IMR-90 (cell line): ENCODE measurements around the gene CHTF8. TPM values are rescaled to one million over a fixed set of nuclear protein-coding genes. Genes with fewer than 3 reads are reported as not detected.
A peak's percentile ranks its signal among the peaks of the same experiment; 100 is the strongest.
"Not testable (repeated sequence)": the region's sequence is repeated elsewhere in the genome, so short reads cannot be mapped to it uniquely, and the experiment has no call there.

Experiments used
- ATAC-seq: fragments of 200-7000 bp; cut with Tn5 transposase; 2 replicates; pipeline ENCODE4 v1.9.1; 2020; ENCODE audit warnings: low read depth, mild to moderate bottlenecking, moderate library complexity
- BruUV-seq: library from RNA; stranded (reverse); fragments of 400-500 nt; replicated peaks from 2 replicates; lab custom pipeline; 2021; lab: Mats Ljungman, UMichigan
- CTCF ChIA-PET: fragments of 300-600 bp; formaldehyde crosslinking; extraction: SDS; loops from one replicate; lab custom pipeline; 2021; ENCODE audit warnings: antibody characterized with exemption; lab: Yijun Ruan, JAX
- POLR2A ChIA-PET: fragments of 300-600 bp; sonication (Branson Sonifier 250); formaldehyde crosslinking; loops from one replicate; lab custom pipeline; 2022; ENCODE audit warnings: antibody characterized with exemption; ENCODE audit not compliant: unreplicated experiment; lab: Charles Lee
- DNase-seq: peaks from one replicate; pipeline ENCODE4 v3.0.0; 2013
- H2AFZ ChIP-seq: replicated peaks from 2 replicates; pipeline ENCODE3; 2013; ENCODE audit warnings: low read length, mild to moderate bottlenecking; ENCODE audit not compliant: poor library complexity
- H2AK5ac ChIP-seq: 2 replicates; pipeline ENCODE4 v1.6.1; 2013; ENCODE audit warnings: low read depth, low read length, inconsistent platforms
- H2AK9ac ChIP-seq: replicated peaks from 2 replicates; pipeline ENCODE3; 2013; ENCODE audit warnings: mild to moderate bottlenecking, low read depth, low read length, moderate library complexity; ENCODE audit not compliant: poor library complexity
- H2BK120ac ChIP-seq: 2 replicates; pipeline ENCODE4 v1.6.1; 2013; ENCODE audit warnings: low read depth, low read length, inconsistent platforms
- H2BK15ac ChIP-seq: 3 replicates; pipeline ENCODE4 v1.6.1; 2013; ENCODE audit warnings: low read depth, low read length, inconsistent platforms
- H2BK20ac ChIP-seq: 2 replicates; pipeline ENCODE4 v1.6.1; 2013; ENCODE audit warnings: low read depth, mild to moderate bottlenecking, inconsistent platforms, low read length, moderate library complexity
- H2BK5ac ChIP-seq: 2 replicates; pipeline ENCODE4 v1.6.1; 2013; ENCODE audit warnings: mild to moderate bottlenecking, low read depth, low read length, inconsistent platforms; ENCODE audit not compliant: poor library complexity, severe bottlenecking
- H3K14ac ChIP-seq: replicated peaks from 2 replicates; pipeline ENCODE4 v1.6.1; 2013; ENCODE audit warnings: low read depth, low read length, inconsistent platforms
- H3K18ac ChIP-seq: 2 replicates; pipeline ENCODE4 v1.6.1; 2013; ENCODE audit warnings: low read depth, low read length, control low read depth
- H3K23ac ChIP-seq: 2 replicates; pipeline ENCODE4 v1.6.1; 2013; ENCODE audit warnings: low read depth, low read length, inconsistent platforms
- H3K27ac ChIP-seq: 2 replicates; pipeline ENCODE4 v1.5.1; 2013; ENCODE audit warnings: mild to moderate bottlenecking, control low read depth, low read length; ENCODE audit not compliant: insufficient read depth
- H3K27me3 ChIP-seq: 2 replicates; pipeline ENCODE4 v1.6.1; 2013; ENCODE audit warnings: low read length; ENCODE audit not compliant: control insufficient read depth, insufficient read depth
- H3K36me3 ChIP-seq: 2 replicates; pipeline ENCODE4 v1.6.1; 2013; ENCODE audit warnings: low read length, mixed read lengths; ENCODE audit not compliant: control insufficient read depth, insufficient read depth
- H3K4ac ChIP-seq: 2 replicates; pipeline ENCODE4 v1.6.1; 2013; ENCODE audit warnings: low read depth, low read length, inconsistent platforms
- H3K4me1 ChIP-seq: 2 replicates; pipeline ENCODE4 v1.6.1; 2013; ENCODE audit warnings: low read length, mixed read lengths; ENCODE audit not compliant: control insufficient read depth, insufficient read depth
- H3K4me2 ChIP-seq: 2 replicates; pipeline ENCODE4 v1.6.1; 2013; ENCODE audit warnings: low read depth, mild to moderate bottlenecking, control low read depth, low read length, moderate library complexity
- H3K4me3 ChIP-seq: 2 replicates; pipeline ENCODE4 v1.5.1; 2013; ENCODE audit warnings: low read depth, mild to moderate bottlenecking, control low read depth, low read length, moderate library complexity; ENCODE audit not compliant: insufficient read depth
- H3K56ac ChIP-seq: 2 replicates; pipeline ENCODE4 v1.6.1; 2013; ENCODE audit warnings: low read length, inconsistent platforms; ENCODE audit not compliant: insufficient read depth; ENCODE audit errors: extremely low read depth
- H3K79me1 ChIP-seq, 2 experiments: 2 replicates each; pipeline ENCODE4 v1.6.1; 2013; ENCODE audit warnings: low read length in 2 of 2, inconsistent platforms in 1 of 2, low read depth in 1 of 2
- H3K9ac ChIP-seq: 2 replicates; pipeline ENCODE4 v1.6.1; 2013; ENCODE audit warnings: low read depth, low read length, control low read depth
- H3K9me1 ChIP-seq: 2 replicates; pipeline ENCODE4 v1.6.1; 2013; ENCODE audit warnings: low read length, inconsistent platforms; ENCODE audit not compliant: insufficient read depth
- H3K9me3 ChIP-seq: 2 replicates; pipeline ENCODE4 v1.6.1; 2013; ENCODE audit warnings: low read length; ENCODE audit not compliant: control insufficient read depth, insufficient read depth
- H4K20me1 ChIP-seq: 2 replicates; pipeline ENCODE4 v1.6.1; 2013; ENCODE audit warnings: low read length, inconsistent platforms; ENCODE audit not compliant: insufficient read depth
- H4K5ac ChIP-seq: 2 replicates; pipeline ENCODE4 v1.6.1; 2013; ENCODE audit warnings: mild to moderate bottlenecking, low read depth, low read length, control low read depth
- H4K8ac ChIP-seq, 2 experiments: 2 replicates each; pipeline ENCODE4 v1.6.1; 2013; ENCODE audit warnings: low read depth in 2 of 2, low read length in 2 of 2, control low read depth in 1 of 2, inconsistent platforms in 1 of 2
- H4K91ac ChIP-seq: 2 replicates; pipeline ENCODE4 v1.6.1; 2013; ENCODE audit warnings: low read depth, low read length, inconsistent platforms; ENCODE audit not compliant: insufficient read depth
- CTCF ChIP-seq: conservative IDR thresholded peaks from 2 replicates; pipeline ENCODE4 v1.5.1; 2012; ENCODE audit warnings: mild to moderate bottlenecking, low read depth, low read length, improper control_type of control experiment
- RAD21 ChIP-seq: IDR thresholded peaks from 2 replicates; pipeline ENCODE4 v1.6.1; 2012; ENCODE audit warnings: low read length, improper control_type of control experiment
- RFX5 ChIP-seq: IDR thresholded peaks from 2 replicates; pipeline ENCODE4 v1.8.0; 2012; ENCODE audit warnings: low read depth, mild to moderate bottlenecking, low read length, moderate library complexity
- SMC3 ChIP-seq: fragments of 150-350 bp; IDR thresholded peaks from 2 replicates; pipeline ENCODE4 v1.6.1; 2016; ENCODE audit warnings: low read depth, mild to moderate bottlenecking, antibody characterized with exemption, low read length, moderate library complexity
- WGBS, 2 experiments: methylation state at CpG; one replicate each; pipeline versions ENCODE4 v1.1.5 to v1.1.7; 2013; ENCODE audit warnings: missing lambda C conversion rate in 2 of 2; ENCODE audit not compliant: insufficient read length in 1 of 2; ENCODE audit errors: extremely low coverage in 2 of 2; 5-methylcytosine and 5-hydroxymethylcytosine counted together
- dilution Hi-C: fragments of 300-500 bp; cut with HindIII; formaldehyde crosslinking; loops from one replicate; pipeline ENCODE4 v1.14.3; 2018; ENCODE audit warnings: low sequenced_read_pairs; ENCODE audit not compliant: unreplicated experiment
- in situ Hi-C: fragments of 300-500 bp; cut with MboI; formaldehyde crosslinking; loops from 3 replicates; pipeline ENCODE4 v1.14.3; 2019; ENCODE audit warnings: low sequenced_read_pairs, inconsistent platforms, mixed read lengths
- intact Hi-C: fragments of 100-400 bp; cut with micrococcal nuclease; formaldehyde crosslinking; loops from 2 replicates; pipeline ENCODE4 v1.10.0; 2022
- polyA plus RNA-seq, 3 experiments: library from polyadenylated mRNA; depleted of rRNA; stranded (reverse); fragments of >200 nt; gene quantifications; 2 replicates each; pipeline ENCODE4 v1.2.3, GENCODE V29; 2012; ENCODE audit warnings: low replicate concordance in 1 of 3
- total RNA-seq: library from RNA; depleted of rRNA; stranded (reverse); fragments of >200 nt; gene quantifications from 2 replicates; pipeline ENCODE4 v1.2.3, GENCODE V29; 2012

Gene CHTF8
- total and polyA plus RNA-seq, 2 of the 4 experiments (the other 2 are of a cell fraction) = 47.1 to 122 TPM

- Histone ChIP-seq H3K36me3 (peaks cover 40% of the 10 kb centered on the region), H2AK5ac (0 out of 2 replicates have a peak overlapping the region, but pooled peaks have one; percentile 12), H3K14ac (no peak overlapping the region), H3K79me1 (peaks cover 10% of the 10 kb centered on the region in 2 experiments), H4K8ac (no peak overlapping the region), H3K4me2 (no peak overlapping the region), H3K9me3 (no peaks in the 10 kb centered on the region), H2AK9ac (peak overlapping the region; percentile 58), H3K18ac (no peak overlapping the region), H2AFZ (no peak overlapping the region), H3K27ac (no peak overlapping the region), H3K4me3 (no peak overlapping the region), H2BK120ac (no peak overlapping the region), H4K91ac (no peak overlapping the region), H3K27me3 (no peaks in the 10 kb centered on the region), H2BK15ac (no peak overlapping the region), H3K23ac (no peak overlapping the region), H2BK20ac (no peak overlapping the region), H3K4ac (no peak overlapping the region), H2BK5ac (peak overlapping the region; percentile 3), H3K4me1 (peaks cover 2% of the 10 kb centered on the region; the same call in 1 of the 2 replicates), H3K56ac (no peak overlapping the region), H3K9me1 (no peaks in the 10 kb centered on the region), H4K20me1 (peaks cover 6% of the 10 kb centered on the region; the same call in 1 of the 2 replicates), H3K9ac (no peak overlapping the region), H4K5ac (no peak overlapping the region)
- dilution Hi-C loops (no loop called here), intact Hi-C loops (loop anchor here (1.0 kb wide), 2 partner anchors 137 to 161 kb away; partner anchors contain the start of gene VPS4A), in situ Hi-C loops (loop anchor here (5.0 kb wide), 1 partner anchor 137 kb away; no protein-coding TSS in a partner anchor)
- 85% methylated on average over 6 of the region's 16 CpGs; no CpG with 5 or more reads in 1 of the 2 experiments for WGBS, 2 experiments
- peak; percentile 96 for ATAC-seq
- CTCF ChIA-PET = interaction anchor here (0.6 to 2.6 kb wide), 10 partner anchors 8 to 140 kb away, joined by 3 to 17 read pairs (median 5); no protein-coding TSS in a partner anchor
- BruUV-seq = no TSS peak
- TF ChIP-seq SMC3 = peak; percentile 79
- TF ChIP-seq CTCF = peak; percentile 88
- peak; percentile 88 for TF ChIP-seq RAD21
- TF ChIP-seq RFX5 = no peak
- POLR2A ChIA-PET = no interaction called here
- DNase-seq = peak; percentile 81
Observed at GRCh38 chr16:69150146-69150865, 17.9 kb upstream of the CHTF8 start.

GRCh38 chr16:69149621-69150020 lies 17.2 kb upstream of the CHTF8 start:
- POLR2A ChIA-PET, H2AFZ ChIP-seq, H3K14ac ChIP-seq, H2BK20ac ChIP-seq, ATAC-seq, H4K91ac ChIP-seq, H3K27ac ChIP-seq, H2BK120ac ChIP-seq, H3K23ac ChIP-seq, dilution Hi-C loops, H4K8ac ChIP-seq, H3K4me3 ChIP-seq, H2BK5ac ChIP-seq, H2AK5ac ChIP-seq, DNase-seq, H3K56ac ChIP-seq, H2AK9ac ChIP-seq, H3K9me3 ChIP-seq, H4K20me1 ChIP-seq, H2BK15ac ChIP-seq, H3K27me3 ChIP-seq, H3K18ac ChIP-seq, H3K4me2 ChIP-seq, H3K9ac ChIP-seq, H3K4me1 ChIP-seq, H4K5ac ChIP-seq, H3K4ac ChIP-seq, BruUV-seq, H3K9me1 ChIP-seq: not testable (repeated sequence)
- in situ Hi-C loops = loop anchor here (5.0 kb wide), 1 partner anchor 138 kb away; no protein-coding TSS in a partner anchor
- intact Hi-C loops = loop anchor here (1.0 kb wide), 2 partner anchors 138 to 162 kb away; partner anchors contain the start of gene VPS4A
- CTCF ChIA-PET = interaction anchor here (1.0 to 2.6 kb wide), 8 partner anchors 9 to 141 kb away, joined by 3 to 17 read pairs (median 6); no protein-coding TSS in a partner anchor
- WGBS, 2 experiments = 89% methylated on average over 5 of the region's 9 CpGs; no CpG with 5 or more reads in 1 of the 2 experiments
- H3K79me1 ChIP-seq = peaks cover 10% of the 10 kb centered on the region in 2 experiments
- peaks cover 36% of the 10 kb centered on the region for H3K36me3 ChIP-seq
